Uterus (tissue), 4 donors: Measurements from ENCODE around the gene PARP1. TPM values are rescaled to one million over a fixed set of nuclear protein-coding genes. Genes with fewer than 3 reads are reported as not detected.

Experiments
- DNase-seq, 2 donors: peaks; one replicate each; pipeline ENCODE4 v3.0.0-alpha.2; 2019 to 2020
- H3K27ac ChIP-seq, 2 donors: fragments of 200-600 bp; sonication (generic); 1 replicate in 1 of 2; 2 replicates in 1 of 2; pipeline ENCODE4 v1.5.1; 2016 to 2018
- H3K27me3 ChIP-seq, 2 donors: fragments of 200-600 bp; sonication (generic); one replicate each; pipeline ENCODE4 v1.5.1; 2018 to 2019; ENCODE audit warnings: control low read depth in 1 of 2
- H3K36me3 ChIP-seq, 2 donors: fragments of 200-600 bp; sonication (generic); one replicate each; pipeline ENCODE4 v1.5.1; 2019; ENCODE audit warnings: control low read depth in 1 of 2
- H3K4me1 ChIP-seq, 2 donors: fragments of 200-600 bp; sonication (generic); one replicate each; pipeline ENCODE4 v1.5.1; 2018 to 2019; ENCODE audit warnings: control low read depth in 1 of 2
- H3K4me3 ChIP-seq, 2 donors: fragments of 200-600 bp; sonication (generic); 1 replicate in 1 of 2; 2 replicates in 1 of 2; pipeline ENCODE4 v1.5.1; 2018 to 2019; ENCODE audit warnings: mild to moderate bottlenecking in 1 of 2
- H3K9me3 ChIP-seq, 2 donors: fragments of 200-600 bp; sonication (generic); one replicate each; pipeline ENCODE4 v1.5.1; 2019; ENCODE audit warnings: control low read depth in 1 of 2
- POLR2A ChIP-seq, 2 donors: fragments of 450-650 bp; IDR thresholded peaks; one replicate each; pipeline ENCODE4 v1.6.1; 2016; ENCODE audit warnings: antibody characterized with exemption in 2 of 2, mild to moderate bottlenecking in 1 of 2, moderate library complexity in 1 of 2
- intact Hi-C: fragments of 100-400 bp; cut with DNase I; formaldehyde crosslinking; loops from one replicate; pipeline ENCODE4 v1.15.1; 2023; ENCODE audit warnings: low total_unique reads
- total RNA-seq, 4 donors: library from RNA; depleted of rRNA in 3 of 4; stranded (reverse); fragments of >200 nt in 3 of 4; gene quantifications; one replicate each; pipeline versions ENCODE4 v1.1.0 to v1.2.4, GENCODE V29; 2014 to 2023
- TF ChIP-seq, protein P1 (sequence below), 4 experiments: fragments of 200-600 bp in 2 of 4; fragments of 450-650 bp in 2 of 4; sonication (generic) in 2 of 4; IDR thresholded peaks; one replicate each; pipeline ENCODE4 v1.5.1; 2016 to 2019; ENCODE audit warnings: antibody characterized with exemption in 4 of 4, mild to moderate bottlenecking in 2 of 4, moderate library complexity in 1 of 4
- donor health status: DM: yes; HTN: yes; CAD: no.

PARP1 gene
- total RNA-seq, 4 donors from 2014 or later = 17.1 to 147 (median 33.8) TPM

DNA sequence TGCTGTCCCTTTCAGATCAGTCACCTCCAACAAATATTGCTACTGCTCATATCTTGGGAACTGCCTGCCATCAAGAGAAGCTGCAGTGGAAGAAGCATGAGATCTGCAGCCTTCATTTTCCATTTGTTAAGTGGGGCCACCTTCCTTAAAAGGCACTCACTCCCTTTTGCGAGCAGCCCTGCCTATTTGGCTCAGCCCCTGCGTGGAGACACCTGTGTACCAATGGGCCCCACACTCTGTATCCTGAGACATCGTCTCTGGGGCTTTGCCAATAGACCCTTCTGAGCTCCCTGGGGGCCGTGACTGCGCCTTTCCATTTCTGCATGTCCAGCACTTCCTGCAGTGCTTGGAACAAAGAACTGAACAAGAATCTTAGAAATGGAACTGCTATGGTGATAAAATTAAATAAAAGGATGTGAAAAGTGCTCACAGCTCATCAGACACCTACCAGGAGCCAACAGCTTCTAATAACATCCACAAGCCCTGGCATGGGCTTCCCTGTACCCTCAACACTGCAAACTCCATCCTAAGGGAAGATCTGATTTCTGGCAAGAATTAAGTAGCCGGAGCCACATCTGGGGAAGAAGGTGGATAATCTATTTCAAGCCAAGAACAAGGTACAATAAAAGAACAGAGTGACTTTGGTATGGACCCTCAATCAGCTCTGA is 36.7 kb downstream of the PARP1 start:
- TF ChIP-seq, protein P1, sequence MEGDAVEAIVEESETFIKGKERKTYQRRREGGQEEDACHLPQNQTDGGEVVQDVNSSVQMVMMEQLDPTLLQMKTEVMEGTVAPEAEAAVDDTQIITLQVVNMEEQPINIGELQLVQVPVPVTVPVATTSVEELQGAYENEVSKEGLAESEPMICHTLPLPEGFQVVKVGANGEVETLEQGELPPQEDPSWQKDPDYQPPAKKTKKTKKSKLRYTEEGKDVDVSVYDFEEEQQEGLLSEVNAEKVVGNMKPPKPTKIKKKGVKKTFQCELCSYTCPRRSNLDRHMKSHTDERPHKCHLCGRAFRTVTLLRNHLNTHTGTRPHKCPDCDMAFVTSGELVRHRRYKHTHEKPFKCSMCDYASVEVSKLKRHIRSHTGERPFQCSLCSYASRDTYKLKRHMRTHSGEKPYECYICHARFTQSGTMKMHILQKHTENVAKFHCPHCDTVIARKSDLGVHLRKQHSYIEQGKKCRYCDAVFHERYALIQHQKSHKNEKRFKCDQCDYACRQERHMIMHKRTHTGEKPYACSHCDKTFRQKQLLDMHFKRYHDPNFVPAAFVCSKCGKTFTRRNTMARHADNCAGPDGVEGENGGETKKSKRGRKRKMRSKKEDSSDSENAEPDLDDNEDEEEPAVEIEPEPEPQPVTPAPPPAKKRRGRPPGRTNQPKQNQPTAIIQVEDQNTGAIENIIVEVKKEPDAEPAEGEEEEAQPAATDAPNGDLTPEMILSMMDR (IDR thresholded peaks at IDR 0.05) = no peak
- TF ChIP-seq POLR2A (IDR thresholded peaks at IDR 0.05) = no peak
- Histone ChIP-seq H3K9me3 (no peaks in the 10 kb centered on the region), H3K27ac (no peak overlapping the region), H3K27me3 (no peaks in the 10 kb centered on the region), H3K4me3 (no peak overlapping the region), H3K36me3 (no peaks in the 10 kb centered on the region), H3K4me1 (no peaks in the 10 kb centered on the region)
- intact Hi-C loops = no loop called here
- no peak for DNase-seq

DNA sequence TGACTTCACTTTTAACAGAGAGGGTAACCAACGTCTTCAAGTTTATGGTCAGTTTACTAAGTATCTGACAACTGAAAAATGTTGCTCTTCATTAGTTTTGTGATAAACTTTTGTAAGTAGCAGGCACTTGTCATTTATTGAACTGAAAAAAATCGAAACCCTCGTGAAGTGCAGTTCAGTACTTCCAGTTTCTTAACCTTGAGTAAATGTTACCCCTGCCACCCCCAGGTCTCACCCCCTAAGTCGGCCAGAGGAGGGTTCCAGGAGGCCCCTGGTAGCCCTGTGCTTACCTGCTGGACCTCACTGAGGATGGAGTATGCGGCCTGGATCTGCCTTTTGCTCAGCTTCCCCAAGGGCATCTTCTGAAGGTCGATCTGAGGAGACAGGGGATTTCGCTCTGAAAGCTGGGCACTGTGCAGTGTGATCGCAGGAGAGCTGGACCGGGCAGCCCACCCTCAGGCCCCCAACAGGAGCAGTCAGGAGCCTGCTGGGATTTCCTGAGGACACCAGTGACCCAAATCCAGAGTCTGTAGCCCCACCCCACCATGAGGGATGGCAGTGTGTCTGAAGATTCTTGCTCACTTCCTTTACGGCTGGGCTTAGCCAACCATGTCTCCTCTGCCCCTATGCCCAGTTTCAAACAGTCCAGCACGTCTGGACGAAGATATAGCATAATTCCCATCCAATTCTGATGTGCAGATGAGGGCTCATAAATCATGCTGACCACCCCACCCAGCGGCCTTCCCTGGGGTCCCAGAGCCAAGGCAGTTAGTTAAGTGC is 37.6 kb downstream of the PARP1 start:
- no peaks in the 10 kb centered on the region for H3K36me3 ChIP-seq
- no peaks in the 10 kb centered on the region for H3K4me1 ChIP-seq
- intact Hi-C loops = no loop called here
- no peak overlapping the region for H3K4me3 ChIP-seq
- H3K9me3 ChIP-seq = no peaks in the 10 kb centered on the region
- DNase-seq = no peak
- no peak overlapping the region for H3K27ac ChIP-seq
- no peaks in the 10 kb centered on the region for H3K27me3 ChIP-seq
- TF ChIP-seq, protein P1 (IDR thresholded peaks at IDR 0.05) = no peak
- no peak for TF ChIP-seq POLR2A (IDR thresholded peaks at IDR 0.05)

DNA sequence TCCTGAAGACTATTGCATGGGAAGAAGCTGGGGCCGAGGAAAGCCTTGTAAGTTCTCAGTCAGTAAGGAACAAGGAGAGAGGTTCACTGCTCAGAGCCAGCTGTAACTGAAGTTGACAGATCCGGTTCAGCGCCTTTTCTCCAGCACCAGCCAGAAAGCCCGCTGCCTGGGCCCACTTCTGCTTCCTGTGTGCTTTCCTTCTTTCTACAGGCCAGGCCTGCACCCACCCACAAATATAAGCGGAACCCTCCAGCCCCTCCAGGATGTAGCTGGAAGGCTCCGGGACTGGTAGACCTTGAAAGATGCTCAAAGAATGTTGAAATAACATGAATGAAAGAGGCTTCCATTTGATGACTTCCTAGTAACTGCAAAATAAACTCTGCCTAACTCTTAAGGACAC is 38.8 kb downstream of the PARP1 start:
- no peak for DNase-seq
- no peak overlapping the region for H3K4me3 ChIP-seq
- no peak overlapping the region for H3K27ac ChIP-seq
- intact Hi-C loops = no loop called here
- H3K9me3 ChIP-seq = no peaks in the 10 kb centered on the region
- TF ChIP-seq, protein P1 (IDR thresholded peaks at IDR 0.05) = no peak
- no peak for TF ChIP-seq POLR2A (IDR thresholded peaks at IDR 0.05)
- no peaks in the 10 kb centered on the region for H3K27me3 ChIP-seq
- no peaks in the 10 kb centered on the region for H3K4me1 ChIP-seq
- no peaks in the 10 kb centered on the region for H3K36me3 ChIP-seq

DNA sequence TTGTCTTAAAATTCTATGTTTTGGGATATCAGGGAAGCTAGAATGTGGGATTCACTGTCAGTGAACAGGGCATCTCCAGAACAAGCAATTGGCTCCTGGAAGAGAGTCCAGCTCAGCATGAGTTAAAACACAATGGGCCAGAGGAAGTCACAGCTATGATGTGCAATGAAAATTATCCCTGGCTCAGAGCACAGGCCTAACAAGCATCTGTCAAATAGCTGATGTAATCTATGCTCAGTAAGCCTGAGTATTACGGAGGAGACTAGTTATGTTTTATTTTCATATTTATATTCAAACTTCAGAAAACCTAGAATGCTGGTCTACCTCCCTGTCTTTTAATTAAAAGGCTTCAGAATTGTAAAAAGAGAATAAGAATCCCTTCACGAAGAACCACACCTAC is 41.6 kb downstream of the PARP1 start:
- no peaks in the 10 kb centered on the region for H3K9me3 ChIP-seq
- intact Hi-C loops = no loop called here
- H3K4me3 ChIP-seq = no peak overlapping the region
- no peak for DNase-seq
- H3K4me1 ChIP-seq = no peaks in the 10 kb centered on the region
- H3K36me3 ChIP-seq = no peaks in the 10 kb centered on the region
- no peaks in the 10 kb centered on the region for H3K27me3 ChIP-seq
- H3K27ac ChIP-seq = no peak overlapping the region
- TF ChIP-seq, protein P1 (IDR thresholded peaks at IDR 0.05) = no peak
- no peak for TF ChIP-seq POLR2A (IDR thresholded peaks at IDR 0.05)

DNA sequence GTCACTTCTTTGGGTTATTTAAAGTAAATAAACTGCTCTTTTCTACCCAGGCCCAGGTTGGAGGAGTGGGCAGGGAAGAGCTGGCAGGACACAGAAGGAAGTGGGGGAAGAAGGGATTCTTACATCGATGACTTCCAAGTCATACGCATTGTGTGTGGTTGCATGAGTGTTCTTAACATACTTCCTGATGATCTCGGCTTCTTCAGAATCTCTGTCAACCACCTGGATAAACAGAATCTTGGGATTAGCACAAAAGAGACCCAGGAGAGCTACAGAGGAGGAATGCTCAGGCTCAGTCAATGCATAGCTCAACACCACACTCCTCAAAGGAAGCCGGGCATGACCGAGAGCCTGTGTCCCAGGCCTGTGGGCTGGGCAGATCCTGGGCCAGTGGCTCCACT is 42.1 kb downstream of the PARP1 start:
- Histone ChIP-seq H3K36me3 (no peaks in the 10 kb centered on the region), H3K9me3 (no peaks in the 10 kb centered on the region), H3K4me3 (no peak overlapping the region), H3K27ac (no peak overlapping the region), H3K4me1 (no peaks in the 10 kb centered on the region), H3K27me3 (no peaks in the 10 kb centered on the region)
- DNase-seq = no peak
- TF ChIP-seq POLR2A (IDR thresholded peaks at IDR 0.05) = no peak
- TF ChIP-seq, protein P1 (IDR thresholded peaks at IDR 0.05) = no peak
- intact Hi-C loops = no loop called here
